ENCODE results near the gene SLC15A2. TPM values are rescaled to one million over a fixed set of nuclear protein-coding genes. Genes with fewer than 3 reads are reported as not detected.
A peak's percentile ranks its signal among the peaks of the same experiment; 100 is the strongest.

The SLC15A2 gene
- total and polyA plus RNA-seq, 12 donors: 0.51 to 4.0 (median 2.2) TPM

DNA sequence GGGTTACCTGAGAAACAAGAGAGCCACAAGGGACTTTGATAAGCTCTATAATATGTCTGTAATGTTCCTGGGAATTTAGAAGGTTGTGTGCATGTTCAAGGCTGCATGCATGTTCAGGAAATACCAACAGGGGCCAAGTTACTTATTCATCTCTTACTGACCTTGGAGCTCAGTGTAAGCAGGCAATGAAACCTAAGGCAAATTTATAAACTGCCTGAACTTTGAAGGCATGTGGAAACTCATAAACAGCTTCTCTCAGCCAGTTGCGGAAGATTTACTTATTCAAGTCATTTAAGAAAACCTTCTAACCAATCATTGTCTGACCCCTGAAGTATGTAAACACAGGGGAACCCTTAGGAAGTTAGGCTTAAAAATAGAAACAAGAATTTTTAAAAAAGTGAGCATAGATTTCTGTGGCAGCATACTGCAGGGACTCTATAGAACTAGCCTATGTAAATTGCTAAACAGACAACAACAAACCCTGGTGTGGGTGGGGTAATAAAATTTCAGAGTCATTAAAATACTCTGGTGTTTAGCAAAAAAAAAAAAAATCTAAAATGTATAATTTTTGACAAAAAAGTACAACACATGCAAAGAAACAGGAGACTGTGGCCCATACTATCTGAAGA, 57.2 kb downstream of the SLC15A2 start:
- TF ChIP-seq CTCF (IDR thresholded peaks at IDR 0.05): no peak
- no peak for TF ChIP-seq POLR2A (IDR thresholded peaks at IDR 0.05)
- intact Hi-C loops (cut with DNase I): no loop called here
- WGBS, 4 donors: 12 to 36% (median 26%) methylated on average over 1 of the region's 1 CpG
- no peak for DNase-seq
- Histone ChIP-seq H3K27ac (no peak overlapping the region), H3K36me3 (replicated peaks in 1 of 2) (no peaks in the 10 kb centered on the region), H3K27me3 (no peaks in the 10 kb centered on the region), H3K4me1 (replicated peaks in 1 of 2) (peaks cover 0 to 4% of the 10 kb centered on the region in 2 donors), H3K4me3 (no peak overlapping the region), H3K9me3 (replicated peaks in 1 of 3) (peaks cover 0 to 13% (median 0%) of the 10 kb centered on the region in 3 donors)

- no peaks in the 10 kb centered on the region for H3K36me3 ChIP-seq (replicated peaks in 1 of 2)
- no peak for DNase-seq
- no peak overlapping the region for H3K4me3 ChIP-seq
- 75 to 86% (median 79%) methylated on average over 3 of the region's 3 CpGs for WGBS, 4 donors
- H3K27me3 ChIP-seq: no peaks in the 10 kb centered on the region
- TF ChIP-seq POLR2A (IDR thresholded peaks at IDR 0.05): no peak
- TF ChIP-seq CTCF (IDR thresholded peaks at IDR 0.05): no peak
- no peak overlapping the region for H3K27ac ChIP-seq
- intact Hi-C loops (cut with DNase I): no loop called here
- no peaks in the 10 kb centered on the region for H3K4me1 ChIP-seq (replicated peaks in 1 of 2)
- peaks cover 0 to 13% (median 0%) of the 10 kb centered on the region in 3 donors for H3K9me3 ChIP-seq (replicated peaks in 1 of 3)
These were observed 62.2 kb downstream of the SLC15A2 start for GRCh38 chr3:121956363-121956762.

- intact Hi-C loops (cut with DNase I): no loop called here
- 78 to 91% (median 85%) methylated on average over 2 of the region's 2 CpGs for WGBS, 4 donors
- no peaks in the 10 kb centered on the region for H3K4me1 ChIP-seq (replicated peaks in 1 of 2)
- peak overlapping the region in 1 of 5 donors; percentile 67 for H3K27ac ChIP-seq
- H3K4me3 ChIP-seq: no peak overlapping the region
- no peaks in the 10 kb centered on the region for H3K36me3 ChIP-seq (replicated peaks in 1 of 2)
- no peak for TF ChIP-seq POLR2A (IDR thresholded peaks at IDR 0.05)
- no peak for TF ChIP-seq CTCF (IDR thresholded peaks at IDR 0.05)
- H3K27me3 ChIP-seq: no peaks in the 10 kb centered on the region
- H3K9me3 ChIP-seq (replicated peaks in 1 of 3): peaks cover 0 to 4% (median 0%) of the 10 kb centered on the region in 3 donors
- peak in 3 of 7 donors; percentile 7 to 23 (median 21) for DNase-seq
These were observed 63.6 kb downstream of the SLC15A2 start for GRCh38 chr3:121957674-121958415.

GRCh38 chr3:121958801-121959200, 64.6 kb downstream of the SLC15A2 start:
- H3K27me3 ChIP-seq: no peaks in the 10 kb centered on the region
- intact Hi-C loops (cut with DNase I): no loop called here
- H3K4me1 ChIP-seq (replicated peaks in 1 of 2): no peaks in the 10 kb centered on the region
- DNase-seq: no peak
- H3K36me3 ChIP-seq (replicated peaks in 1 of 2): no peaks in the 10 kb centered on the region
- TF ChIP-seq POLR2A (IDR thresholded peaks at IDR 0.05): no peak
- no peak for TF ChIP-seq CTCF (IDR thresholded peaks at IDR 0.05)
- no peaks in the 10 kb centered on the region for H3K9me3 ChIP-seq (replicated peaks in 1 of 3)
- H3K4me3 ChIP-seq: no peak overlapping the region
- WGBS, 4 donors: 63 to 70% (median 65%) methylated on average over 3 of the region's 3 CpGs
- no peak overlapping the region for H3K27ac ChIP-seq
